Calu3 (cell line): ENCODE data around the gene DNAJC15. TPM values are rescaled to one million over a fixed set of nuclear protein-coding genes. Genes with fewer than 3 reads are reported as not detected.

ENCODE experiments used
- BruUV-seq: library from RNA; stranded (reverse); fragments of 400-500 nt; replicated peaks from 2 replicates; lab custom pipeline; 2021; lab: Mats Ljungman, UMichigan
- CTCF ChIA-PET: fragments of 300-600 bp; sonication (Branson Sonifier 250); formaldehyde crosslinking; loops from one replicate; lab custom pipeline; 2022; ENCODE audit warnings: antibody characterized with exemption; lab: Charles Lee
- DNase-seq: peaks from one replicate; pipeline ENCODE4 v3.0.0; 2022
- H3K27ac Mint-ChIP-seq: one replicate; pipeline ENCODE4 v1.8.0; 2022; ENCODE audit warnings: mixed read lengths; ENCODE audit not compliant: unreplicated experiment
- H3K27me3 Mint-ChIP-seq: one replicate; pipeline ENCODE4 v1.8.0; 2022; ENCODE audit warnings: mixed read lengths; ENCODE audit not compliant: unreplicated experiment
- H3K36me3 Mint-ChIP-seq: one replicate; pipeline ENCODE4 v1.8.0; 2022; ENCODE audit warnings: mild to moderate bottlenecking, moderate library complexity, mixed read lengths; ENCODE audit not compliant: insufficient read depth, unreplicated experiment
- H3K4me1 Mint-ChIP-seq: one replicate; pipeline ENCODE4 v1.8.0; 2022; ENCODE audit warnings: mild to moderate bottlenecking, low read depth, mixed read lengths; ENCODE audit not compliant: unreplicated experiment
- H3K4me3 Mint-ChIP-seq: one replicate; pipeline ENCODE4 v1.8.0; 2022; ENCODE audit warnings: mild to moderate bottlenecking, low read depth, moderate library complexity, mixed read lengths; ENCODE audit not compliant: unreplicated experiment
- H3K9me3 Mint-ChIP-seq: one replicate; pipeline ENCODE4 v1.8.0; 2022; ENCODE audit warnings: low read depth, mixed read lengths; ENCODE audit not compliant: unreplicated experiment
- intact Hi-C: fragments of 100-400 bp; cut with micrococcal nuclease; formaldehyde crosslinking; loops from one replicate; pipeline ENCODE4 v1.10.0; 2022; ENCODE audit not compliant: unreplicated experiment
- total RNA-seq: library from RNA; stranded (reverse); gene quantifications from 2 replicates; pipeline ENCODE4 v1.2.3, GENCODE V29; 2022
- TF ChIP-seq, protein P1 (sequence below): fragments of 200-600 bp; IDR thresholded peaks from one replicate; pipeline ENCODE4 v1.8.0; 2022; ENCODE audit warnings: antibody characterized with exemption; ENCODE audit not compliant: unreplicated experiment

The DNAJC15 gene
- total RNA-seq, 1 experiment from 2014 or later, result 13.1 TPM

- no peaks in the 10 kb centered on the region for H3K4me1 Mint-ChIP-seq
- CTCF ChIA-PET, result interaction anchor here (0.7 kb wide), 1 partner anchor 244 kb away, joined by 3 read pairs; no protein-coding TSS in a partner anchor
- DNase-seq, result no peak
- TF ChIP-seq, protein P1, sequence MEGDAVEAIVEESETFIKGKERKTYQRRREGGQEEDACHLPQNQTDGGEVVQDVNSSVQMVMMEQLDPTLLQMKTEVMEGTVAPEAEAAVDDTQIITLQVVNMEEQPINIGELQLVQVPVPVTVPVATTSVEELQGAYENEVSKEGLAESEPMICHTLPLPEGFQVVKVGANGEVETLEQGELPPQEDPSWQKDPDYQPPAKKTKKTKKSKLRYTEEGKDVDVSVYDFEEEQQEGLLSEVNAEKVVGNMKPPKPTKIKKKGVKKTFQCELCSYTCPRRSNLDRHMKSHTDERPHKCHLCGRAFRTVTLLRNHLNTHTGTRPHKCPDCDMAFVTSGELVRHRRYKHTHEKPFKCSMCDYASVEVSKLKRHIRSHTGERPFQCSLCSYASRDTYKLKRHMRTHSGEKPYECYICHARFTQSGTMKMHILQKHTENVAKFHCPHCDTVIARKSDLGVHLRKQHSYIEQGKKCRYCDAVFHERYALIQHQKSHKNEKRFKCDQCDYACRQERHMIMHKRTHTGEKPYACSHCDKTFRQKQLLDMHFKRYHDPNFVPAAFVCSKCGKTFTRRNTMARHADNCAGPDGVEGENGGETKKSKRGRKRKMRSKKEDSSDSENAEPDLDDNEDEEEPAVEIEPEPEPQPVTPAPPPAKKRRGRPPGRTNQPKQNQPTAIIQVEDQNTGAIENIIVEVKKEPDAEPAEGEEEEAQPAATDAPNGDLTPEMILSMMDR, result no peak
- no peak overlapping the region for H3K27ac Mint-ChIP-seq
- BruUV-seq, result no TSS peak
- no peaks in the 10 kb centered on the region for H3K9me3 Mint-ChIP-seq
- no peaks in the 10 kb centered on the region for H3K36me3 Mint-ChIP-seq
- H3K27me3 Mint-ChIP-seq, result peaks cover 21% of the 10 kb centered on the region
- intact Hi-C loops, result no loop called here
- no peak overlapping the region for H3K4me3 Mint-ChIP-seq
These were observed 103.9 kb downstream of the DNAJC15 start for GRCh38 chr13:43127103-43127798.

DNA sequence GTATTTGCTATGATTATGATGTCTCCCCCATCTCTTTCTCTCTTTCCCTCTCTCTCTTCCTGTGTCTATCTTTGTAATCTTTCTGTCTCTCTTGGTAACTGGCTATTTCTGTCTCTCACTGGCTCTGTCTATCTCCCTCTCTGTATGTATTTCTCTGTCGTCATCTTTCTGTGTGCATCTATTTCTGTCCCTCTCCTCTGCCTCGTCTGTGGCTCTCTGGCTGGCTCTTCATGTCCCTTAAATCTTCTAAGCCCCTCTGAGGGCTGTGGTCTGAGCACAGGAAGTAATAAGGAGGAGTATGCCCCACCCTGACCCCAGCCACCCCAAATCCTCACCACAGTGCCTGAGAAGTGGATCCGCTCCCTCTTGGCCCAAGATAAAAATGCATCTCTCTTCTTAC lies 104.4 kb downstream of the DNAJC15 start:
- intact Hi-C loops, result no loop called here
- CTCF ChIA-PET, result no interaction called here

GRCh38 chr13:43128504-43128961 lies 105.1 kb downstream of the DNAJC15 start:
- Mint-ChIP-seq H3K4me1 (no peaks in the 10 kb centered on the region), H3K27ac (no peak overlapping the region), H3K36me3 (no peaks in the 10 kb centered on the region), H3K4me3 (no peak overlapping the region), H3K27me3 (peaks cover 21% of the 10 kb centered on the region), H3K9me3 (no peaks in the 10 kb centered on the region)
- no TSS peak for BruUV-seq
- intact Hi-C loops, result no loop called here
- no peak for DNase-seq
- CTCF ChIA-PET, result no interaction called here
- TF ChIP-seq, protein P1, result no peak

More for the DNA sequence above, 104.4 kb downstream of the DNAJC15 start:
- BruUV-seq, result no TSS peak
- no peak overlapping the region for H3K27ac Mint-ChIP-seq
- H3K27me3 Mint-ChIP-seq, result peaks cover 21% of the 10 kb centered on the region
- TF ChIP-seq, protein P1, result no peak
- no peaks in the 10 kb centered on the region for H3K4me1 Mint-ChIP-seq
- no peaks in the 10 kb centered on the region for H3K36me3 Mint-ChIP-seq
- DNase-seq, result no peak
- H3K9me3 Mint-ChIP-seq, result no peaks in the 10 kb centered on the region
- no peak overlapping the region for H3K4me3 Mint-ChIP-seq

DNA sequence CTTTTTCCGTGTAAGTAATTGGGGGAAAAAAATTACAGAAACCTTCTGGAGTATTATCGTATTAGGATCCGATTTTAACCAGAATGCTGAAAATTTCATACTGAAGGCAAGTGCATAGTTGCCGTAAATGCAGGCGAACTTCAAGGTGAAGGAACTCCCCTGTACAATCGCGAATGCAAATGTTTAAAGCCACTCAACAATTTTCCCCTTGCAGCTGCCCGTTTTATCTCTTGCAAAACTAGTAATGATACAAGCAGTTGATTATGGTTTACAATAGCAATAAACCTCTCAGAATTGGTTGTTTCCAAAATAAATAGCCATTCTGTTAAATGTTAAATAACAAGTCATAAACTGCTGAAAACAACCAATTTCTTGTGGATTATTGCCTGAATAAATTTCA lies 105.7 kb downstream of the DNAJC15 start:
- Mint-ChIP-seq H3K4me3 (no peak overlapping the region), H3K4me1 (no peaks in the 10 kb centered on the region), H3K27me3 (peaks cover 21% of the 10 kb centered on the region), H3K36me3 (no peaks in the 10 kb centered on the region), H3K9me3 (no peaks in the 10 kb centered on the region), H3K27ac (no peak overlapping the region)
- intact Hi-C loops, result no loop called here
- DNase-seq, result no peak
- no TSS peak for BruUV-seq
- CTCF ChIA-PET, result no interaction called here
- TF ChIP-seq, protein P1, result no peak
